Stimulated activated CD8-positive, alpha-beta memory T cell treated with anti-CD3 and anti-CD28 coated beads, Interleukin-15, amount 100 ng/mL, for 48 hours (primary cell): Measurements from ENCODE around the gene SRRT.
"Not testable (repeated sequence)": the region's sequence is repeated elsewhere in the genome, so short reads cannot be mapped to it uniquely, and the experiment has no call there.

Source experiments
- DNase-seq, 2 donors: peaks; one replicate each; pipeline ENCODE4 v3.0.0-alpha.2; 2020; ENCODE audit warnings: low read depth in 2 of 2

The SRRT gene

DNA sequence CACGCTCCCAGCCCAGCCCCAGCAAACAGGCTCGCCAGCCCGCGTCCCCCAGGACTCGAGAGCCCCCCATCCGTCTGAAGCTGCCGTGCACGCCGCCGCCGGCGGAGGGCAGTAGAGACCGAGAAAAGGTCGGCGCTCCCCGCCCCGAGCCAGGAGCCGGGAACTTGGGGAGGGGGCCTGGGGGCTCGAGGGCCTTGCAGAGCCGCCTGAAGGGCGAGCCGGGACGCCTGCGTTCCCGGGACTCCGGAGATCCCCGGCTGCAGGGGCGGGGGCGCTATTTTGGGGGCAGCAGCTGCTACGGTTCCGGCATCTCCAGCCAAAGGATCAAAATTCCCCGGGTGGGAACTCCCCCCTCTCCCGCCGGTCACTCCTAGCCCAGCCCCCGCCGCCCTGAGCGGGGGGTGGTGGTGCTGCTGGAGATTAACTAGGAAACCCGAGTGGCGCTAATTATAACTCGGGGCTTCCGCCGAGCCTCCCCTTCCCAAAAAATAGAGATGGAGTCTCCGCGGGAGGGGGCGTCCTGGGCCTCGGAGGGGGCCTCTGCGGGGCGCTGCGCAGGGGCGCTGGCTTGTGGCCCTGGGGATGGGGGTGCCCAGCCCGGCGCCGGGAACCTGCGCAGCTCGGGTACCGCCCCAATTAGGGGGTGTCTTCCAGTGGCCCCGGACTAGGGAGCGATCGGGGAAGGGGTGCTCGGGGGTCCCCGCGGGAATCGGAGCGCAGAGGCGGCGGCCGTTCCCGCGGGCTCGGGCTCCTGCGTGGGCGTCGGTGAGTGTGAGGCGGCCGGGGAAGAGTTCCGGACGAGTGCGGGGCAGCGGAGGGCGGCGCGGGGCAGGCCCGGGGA is 20.2 kb downstream of the SRRT start:
- DNase-seq = peak in 1 of 2 donors; percentile 36

DNA sequence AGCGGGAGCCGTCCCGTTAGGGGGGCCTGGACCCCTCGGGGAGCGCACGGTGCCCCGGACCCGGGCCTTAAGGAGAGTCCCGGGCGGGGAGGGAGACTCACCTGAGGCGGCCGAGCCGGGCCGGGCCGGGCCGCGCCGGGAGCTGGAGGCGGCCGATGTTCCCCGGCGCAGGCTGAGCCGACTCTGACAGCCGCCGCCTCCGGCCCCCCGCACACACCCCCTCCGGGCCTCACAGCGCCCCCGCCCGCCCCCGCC is 20.7 kb downstream of the SRRT start, which contains the start of gene ACHE:
Gene ACHE, minus strand, starts transcription at position 188 of the 255 bp plus-strand sequence. CDS start 1,656 bp downstream, outside the sequence.
- no peak for DNase-seq

DNA sequence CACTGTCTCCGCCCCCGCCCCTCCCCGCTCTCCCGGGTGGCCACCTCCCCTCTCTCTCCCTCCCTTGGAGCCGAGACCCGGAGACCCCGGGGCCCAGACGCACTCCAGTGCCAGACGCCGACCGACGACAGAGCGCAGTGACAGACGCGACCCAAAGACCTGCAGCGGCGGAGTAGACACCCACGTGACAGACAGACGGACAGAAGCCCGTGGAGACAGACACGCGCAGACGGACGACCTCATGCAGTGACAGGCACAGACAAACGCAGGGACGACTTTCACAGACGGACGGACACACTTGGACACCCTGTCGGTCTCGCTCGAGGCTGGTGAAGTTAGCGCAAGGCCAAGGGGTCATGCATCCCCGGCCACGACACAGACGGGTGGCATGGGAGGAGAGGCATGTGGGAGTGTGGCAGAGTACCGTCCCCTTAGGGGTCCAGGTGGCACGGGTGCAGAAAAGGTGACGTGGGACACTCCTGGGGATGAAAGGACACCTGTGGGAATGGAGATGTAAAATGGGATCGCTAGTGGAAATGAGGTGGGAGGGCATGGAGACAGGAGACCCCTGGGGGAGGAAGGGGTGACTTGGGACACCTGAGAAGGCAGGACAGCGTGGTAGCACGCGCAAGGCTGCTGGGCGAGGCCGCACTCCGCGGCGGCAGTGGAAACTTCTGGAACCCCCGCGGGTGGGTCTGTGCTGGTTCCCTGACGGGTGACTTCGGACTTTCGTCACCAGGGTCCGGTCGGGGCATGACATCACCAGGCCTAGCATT is 21.2 kb downstream of the SRRT start:
- no peak for DNase-seq

DNA sequence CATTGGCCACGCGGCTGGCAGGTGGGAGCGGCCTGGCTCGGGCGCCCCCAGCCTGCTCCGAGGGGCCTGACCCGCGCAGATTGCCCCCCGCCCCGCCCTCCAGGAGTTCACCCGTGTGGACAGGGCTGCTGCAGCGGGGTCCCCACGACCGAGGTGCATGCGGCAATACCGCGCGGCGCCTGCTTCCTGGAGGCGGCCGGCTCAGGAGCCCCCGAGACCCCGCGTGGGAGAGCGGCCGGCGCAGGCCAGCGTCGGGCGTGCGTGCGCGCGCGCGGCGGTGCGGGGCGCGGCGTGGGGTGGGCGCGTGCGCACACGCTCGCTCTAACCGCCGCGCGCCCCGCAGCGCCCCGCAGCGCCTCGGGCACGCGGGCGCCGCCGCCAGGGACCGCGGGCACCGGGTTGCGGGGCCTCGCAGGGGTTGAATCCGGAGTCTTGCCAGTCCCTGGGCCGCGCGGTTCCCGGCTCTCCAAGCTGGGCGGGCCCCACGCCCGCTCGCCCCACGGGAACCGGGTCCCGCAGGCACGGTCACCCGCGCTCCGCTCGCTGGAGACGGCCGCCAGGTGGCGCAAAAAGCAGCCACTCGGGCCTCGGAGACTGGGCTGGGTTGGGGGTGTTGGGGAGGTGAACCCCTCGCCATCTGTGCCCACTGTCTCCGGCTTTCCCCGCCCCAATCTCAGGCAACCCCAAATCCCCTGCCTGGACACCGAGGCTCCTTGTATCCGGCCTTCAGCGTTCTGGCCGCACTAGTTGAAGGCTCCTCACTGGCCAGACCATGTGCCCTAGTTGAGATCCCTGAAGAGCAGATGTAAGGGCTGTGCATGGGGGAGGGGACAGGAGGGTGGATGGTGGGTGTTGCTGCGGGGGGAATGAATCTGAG is 22.1 kb downstream of the SRRT start:
- no peak for DNase-seq

DNA sequence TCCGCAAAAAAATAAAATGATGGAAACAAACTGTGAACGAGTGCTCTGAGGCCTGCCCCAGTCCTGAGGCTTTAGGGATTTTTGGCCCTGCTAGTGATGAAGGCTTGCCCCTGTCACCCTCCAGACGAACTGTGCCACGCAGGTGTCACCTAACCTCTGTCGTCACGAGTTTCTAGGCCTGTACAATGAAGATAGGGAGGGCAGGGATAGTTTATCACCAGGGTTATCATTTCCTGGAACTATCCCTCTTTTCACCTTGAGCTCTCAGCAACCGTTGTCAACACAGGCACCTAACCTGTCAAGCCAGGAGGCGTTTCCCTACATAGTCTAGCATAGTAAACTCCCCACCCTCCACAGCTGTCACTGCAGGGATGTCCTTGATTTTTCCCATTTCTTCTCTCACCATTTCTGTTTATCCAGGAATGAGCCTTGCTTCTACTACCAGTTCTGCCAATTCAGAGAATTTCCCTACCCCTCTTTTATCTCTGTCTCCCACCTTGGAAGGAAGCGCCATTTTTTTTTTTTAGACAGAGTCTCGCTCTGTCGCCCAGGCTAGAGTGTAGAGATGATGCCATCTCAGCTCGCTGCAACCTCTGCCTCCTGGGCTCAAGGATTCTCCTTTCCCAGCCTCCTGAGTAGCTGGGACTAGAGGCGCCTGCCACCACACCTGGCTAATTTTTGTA is 23.0 kb downstream of the SRRT start:
- no peak for DNase-seq

DNA sequence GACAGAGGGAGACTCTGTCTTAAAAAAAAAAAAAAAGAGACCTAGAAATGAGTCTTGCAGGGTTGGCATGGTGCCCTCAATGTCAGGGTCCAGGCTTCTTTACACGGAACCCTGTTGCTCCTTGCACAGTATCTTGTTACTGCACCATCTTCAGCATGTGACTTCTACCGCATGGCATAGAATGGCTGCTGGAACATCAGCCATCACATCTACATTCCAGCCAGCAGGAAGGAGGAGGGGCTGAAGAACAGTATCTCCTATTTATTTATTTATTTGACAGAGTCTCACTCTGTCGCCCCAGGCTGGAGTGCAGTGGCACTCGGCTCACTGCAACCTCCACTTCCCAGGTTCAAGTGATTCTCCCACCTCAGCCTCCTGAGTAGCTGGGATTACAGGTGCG is 24.5 kb downstream of the SRRT start:
- no peak for DNase-seq

DNA sequence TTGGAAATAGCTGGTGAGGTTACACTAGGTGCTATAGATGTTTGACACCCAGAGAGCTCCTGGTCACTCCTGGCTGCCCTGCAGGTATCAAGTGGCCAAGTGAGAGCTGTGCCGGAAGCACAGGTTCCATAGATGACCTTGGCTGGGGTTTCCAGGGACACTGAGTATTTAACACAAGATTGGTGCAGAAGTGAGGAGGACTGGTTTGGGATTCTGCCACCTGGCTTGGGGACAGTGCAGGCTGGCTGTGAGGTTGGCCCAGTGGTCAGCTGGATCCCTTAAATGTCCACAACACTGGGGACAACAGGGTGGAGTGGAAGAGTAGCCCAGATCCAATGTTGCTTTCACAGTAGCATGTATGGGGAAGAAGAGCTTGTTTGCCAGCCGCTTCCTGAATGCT is 26.1 kb downstream of the SRRT start:
- DNase-seq = no peak

DNA sequence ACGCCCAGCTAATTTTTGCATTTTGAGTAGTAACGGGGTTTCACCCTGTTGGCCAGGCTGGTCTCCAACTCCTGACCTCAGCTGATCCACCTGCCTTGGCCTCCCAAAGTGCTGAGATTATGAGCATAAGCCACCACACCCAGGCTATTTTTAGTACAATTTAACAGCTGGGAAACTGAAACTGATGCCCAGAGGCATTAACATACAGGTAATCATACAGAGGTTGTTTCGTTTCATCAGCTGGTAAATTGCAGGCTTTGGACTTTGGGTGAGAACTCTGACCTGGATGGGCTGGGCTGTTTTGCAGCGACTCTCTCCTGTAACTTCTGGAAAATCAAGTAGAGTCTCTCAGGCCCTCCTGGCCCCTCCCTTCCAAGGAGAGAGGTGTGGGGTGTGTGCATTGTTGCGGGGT is 27.0 kb downstream of the SRRT start:
- no peak for DNase-seq

DNA sequence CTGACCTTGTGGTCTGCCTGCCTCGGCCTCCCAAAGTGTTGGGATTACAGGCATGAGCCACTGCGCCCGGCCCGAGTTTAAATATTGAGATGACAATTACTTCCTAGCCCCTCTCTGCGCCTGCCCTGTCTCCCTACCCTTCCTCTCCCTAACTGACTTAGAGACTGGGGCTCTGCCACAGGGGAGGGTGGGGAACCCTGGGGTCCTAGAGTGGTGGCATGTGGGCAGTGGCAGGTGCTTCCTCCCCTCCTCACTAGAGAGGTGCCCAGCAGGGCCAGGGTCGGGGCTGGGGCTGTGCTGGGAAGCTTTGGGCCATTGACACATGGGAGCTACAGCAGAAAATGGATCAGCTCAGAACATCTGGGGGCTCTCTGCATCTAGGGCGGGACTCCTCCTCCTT is 27.7 kb downstream of the SRRT start:
- DNase-seq = no peak

DNA sequence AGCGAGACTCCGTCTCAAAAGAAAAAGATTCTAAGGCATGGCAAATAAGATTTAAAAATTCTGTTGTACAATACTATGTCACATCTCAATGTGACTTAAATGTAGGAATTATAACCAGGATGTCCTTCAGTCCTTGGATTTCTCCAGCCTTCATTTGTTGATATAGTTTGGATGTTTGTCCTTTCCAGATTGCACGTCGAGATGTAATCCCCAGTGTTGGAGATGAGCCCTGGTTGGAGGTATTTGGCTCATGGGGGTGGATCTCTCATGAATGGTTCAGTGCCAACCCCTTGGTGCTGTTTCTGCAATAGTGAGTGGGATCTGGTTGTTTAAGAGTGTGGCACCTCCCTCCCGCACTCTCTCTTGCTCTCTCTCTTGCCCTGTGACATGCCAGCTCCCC is 33.6 kb downstream of the SRRT start:
- DNase-seq = no peak

DNA sequence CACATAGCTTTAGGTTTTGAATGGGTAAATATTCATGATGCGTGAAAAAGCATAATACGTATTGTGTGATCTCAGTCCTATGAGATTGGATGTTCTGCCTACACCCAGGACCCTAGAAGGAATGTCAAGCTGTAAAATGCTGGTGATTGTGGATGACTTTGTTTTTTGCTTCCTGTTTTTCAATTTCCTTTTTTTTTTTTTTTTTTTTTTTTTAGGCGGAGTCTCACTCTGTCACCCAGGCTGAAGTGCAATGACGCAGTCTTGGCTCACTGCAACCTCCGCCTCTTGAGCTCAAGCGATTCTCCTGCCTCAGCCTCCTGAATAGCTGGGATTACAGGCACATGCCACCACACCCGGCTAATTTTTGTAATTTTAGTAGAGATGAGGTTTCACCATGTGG is 35.5 kb downstream of the SRRT start:
- DNase-seq = not testable (repeated sequence)

DNA sequence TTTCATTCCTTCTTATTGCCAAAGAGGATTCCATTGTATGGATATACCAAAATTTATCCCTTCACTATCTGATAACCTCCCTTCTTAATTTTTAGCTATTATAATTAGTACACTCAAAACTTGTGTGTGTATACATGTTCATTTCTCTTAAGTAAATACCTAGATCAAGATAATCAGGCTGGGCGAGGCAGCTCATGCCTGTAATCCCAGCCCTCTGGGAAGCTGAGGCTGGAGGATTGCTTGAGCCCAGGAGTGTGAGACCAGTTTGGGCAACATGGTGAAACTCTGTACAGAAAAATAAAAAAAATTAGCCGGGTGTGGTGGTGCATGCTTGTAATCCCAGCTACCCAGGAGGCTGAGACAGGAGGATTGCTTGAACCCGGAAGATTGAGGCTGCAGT is 36.6 kb downstream of the SRRT start:
- DNase-seq = no peak

DNA sequence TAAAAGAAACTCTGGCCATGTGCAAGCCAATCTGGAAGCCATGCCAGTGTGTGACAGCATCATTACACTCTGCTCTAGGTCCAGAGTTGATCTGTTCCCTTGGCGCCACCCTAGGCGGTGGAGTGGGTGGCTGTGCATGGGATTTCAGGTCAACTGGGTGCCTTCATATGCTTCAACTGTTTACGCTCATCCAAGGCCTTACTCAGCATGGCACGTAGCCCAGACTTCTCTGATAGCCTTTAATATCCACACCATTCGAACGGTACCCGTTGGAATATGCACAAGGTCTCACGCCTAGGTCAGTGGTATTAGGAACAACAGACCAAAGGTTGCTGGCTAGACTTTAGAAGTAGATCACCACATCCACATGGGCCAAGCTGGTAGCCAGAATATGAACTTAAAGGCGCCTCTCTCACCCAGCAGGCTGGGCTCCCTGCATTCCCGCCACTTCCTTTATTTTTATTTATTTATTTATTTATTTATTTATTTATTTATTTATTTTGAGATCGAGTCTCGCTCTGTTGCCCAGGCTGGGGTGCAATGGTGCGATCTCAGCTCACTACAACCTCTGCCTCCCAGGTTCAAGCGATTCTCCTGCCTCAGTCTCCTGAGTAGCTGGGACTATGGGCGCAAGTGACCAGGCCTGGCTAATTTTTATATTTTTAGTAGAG is 39.4 kb downstream of the SRRT start:
- DNase-seq = no peak

DNA sequence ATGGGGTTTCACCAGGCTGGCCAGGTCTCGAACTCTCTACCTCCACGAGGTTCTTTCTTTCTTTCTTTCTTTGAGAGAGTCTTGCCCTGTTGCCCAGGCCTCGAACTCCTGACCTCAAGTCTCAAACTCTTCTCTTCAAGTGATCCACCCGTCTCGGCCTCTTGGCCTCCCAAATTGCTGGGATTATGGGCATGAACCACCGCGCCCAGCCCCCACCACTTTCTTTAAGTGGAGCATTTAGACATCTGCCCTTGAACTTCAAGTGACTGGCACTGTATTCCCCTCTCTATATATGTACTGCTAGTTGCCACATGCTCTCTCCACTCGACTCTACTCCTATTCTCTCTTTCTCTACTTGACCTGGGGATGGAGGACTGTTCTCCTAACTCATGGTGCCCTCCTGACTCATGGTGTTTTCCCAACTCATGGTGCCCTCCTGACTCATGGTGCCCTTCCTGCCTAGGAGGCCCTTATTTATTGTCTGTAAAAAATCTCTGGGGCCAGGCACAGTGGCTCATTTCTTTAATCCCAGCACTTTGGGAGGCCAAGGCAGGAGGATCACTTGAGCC is 40.1 kb downstream of the SRRT start:
- no peak for DNase-seq

DNA sequence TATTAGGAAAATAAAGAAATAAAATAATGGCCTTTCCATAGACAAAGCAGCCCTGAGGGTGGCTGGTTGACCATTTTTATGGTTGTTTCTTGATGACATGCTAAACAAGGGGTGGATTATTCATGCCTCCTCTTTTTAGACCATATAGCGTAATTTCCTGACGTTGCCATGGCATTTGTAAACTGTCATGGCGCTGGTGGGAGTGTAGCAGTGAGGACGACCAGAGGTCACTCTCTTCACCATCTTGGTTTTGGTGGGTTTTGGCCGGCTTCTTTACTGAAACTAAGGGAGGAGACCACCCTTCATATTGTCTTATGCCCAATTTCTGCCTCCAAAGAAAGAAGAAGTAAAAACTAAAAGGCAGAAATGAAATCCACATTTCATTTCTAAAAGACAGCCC is 44.4 kb downstream of the SRRT start:
- DNase-seq = not testable (repeated sequence)

DNA sequence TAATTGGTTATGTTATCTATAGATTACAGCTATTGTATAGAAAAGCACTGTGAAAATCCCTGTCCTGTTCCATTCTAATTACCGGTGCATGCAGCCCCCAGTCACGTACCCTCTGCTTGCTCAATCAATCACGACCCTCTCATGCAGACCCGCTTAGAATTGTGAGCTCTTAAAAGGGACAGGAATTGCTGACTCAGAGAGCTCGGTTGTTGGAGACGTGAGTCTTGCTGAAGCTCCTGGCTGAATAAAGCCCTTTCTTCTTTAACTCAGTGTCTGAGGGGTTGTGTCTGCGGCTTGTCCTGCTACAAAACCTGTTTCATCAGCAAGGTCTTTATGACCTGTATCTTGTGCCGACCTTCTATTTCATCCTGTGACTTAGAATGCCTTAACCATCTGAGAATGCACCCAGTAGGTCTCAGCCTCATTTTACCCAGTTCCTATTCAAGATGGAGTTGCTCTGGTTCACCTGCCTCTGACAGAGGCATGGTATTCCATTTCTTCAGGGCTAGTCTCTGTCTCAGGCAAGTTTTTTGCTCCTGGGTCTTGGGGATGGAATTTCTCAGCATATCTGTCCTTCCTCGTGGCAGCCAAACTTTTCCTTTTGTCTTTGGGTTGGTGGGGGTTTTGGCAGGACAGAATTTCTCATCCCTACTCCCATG is 45.0 kb downstream of the SRRT start:
- DNase-seq = not testable (repeated sequence)

DNA sequence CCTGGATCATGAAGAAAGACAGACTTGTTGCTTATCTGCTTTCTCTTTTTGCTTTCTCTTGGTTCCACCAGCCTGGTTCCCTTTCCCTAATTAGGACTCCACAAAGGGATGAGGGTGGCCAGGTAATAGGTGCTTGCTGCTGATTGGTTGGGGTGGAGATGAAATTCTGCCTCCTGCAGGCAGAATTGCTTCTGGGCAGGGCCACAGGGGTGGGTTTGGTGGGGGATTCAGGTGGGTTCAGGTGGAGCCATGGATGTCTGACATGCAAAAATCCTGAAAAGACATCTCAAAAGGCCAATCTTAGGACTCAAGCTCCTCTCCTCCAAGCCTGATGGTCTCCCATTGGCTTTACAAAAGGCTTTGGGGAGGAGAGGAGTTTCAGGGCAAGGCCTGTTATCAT is 46.1 kb downstream of the SRRT start:
- DNase-seq = no peak

DNA sequence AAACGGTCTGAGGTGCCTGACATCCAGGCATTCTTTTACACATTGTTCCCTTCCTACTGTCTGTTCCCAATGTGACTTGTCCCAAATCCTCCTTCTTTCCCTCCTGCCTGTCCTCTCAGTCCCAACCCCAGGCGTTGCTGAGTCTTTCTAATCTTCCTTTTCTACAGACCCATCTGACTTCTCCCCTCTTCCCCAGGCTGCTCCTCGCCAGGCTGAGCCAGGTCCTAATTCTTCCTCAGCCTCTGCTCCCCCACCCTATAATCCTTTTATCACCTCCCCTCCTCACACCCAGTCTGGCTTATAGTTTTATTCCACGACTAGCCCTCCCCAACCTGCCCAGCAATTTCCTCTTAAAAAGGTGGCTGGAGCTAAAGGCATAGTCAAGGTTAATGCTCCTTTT is 48.7 kb downstream of the SRRT start:
- not testable (repeated sequence) for DNase-seq

DNA sequence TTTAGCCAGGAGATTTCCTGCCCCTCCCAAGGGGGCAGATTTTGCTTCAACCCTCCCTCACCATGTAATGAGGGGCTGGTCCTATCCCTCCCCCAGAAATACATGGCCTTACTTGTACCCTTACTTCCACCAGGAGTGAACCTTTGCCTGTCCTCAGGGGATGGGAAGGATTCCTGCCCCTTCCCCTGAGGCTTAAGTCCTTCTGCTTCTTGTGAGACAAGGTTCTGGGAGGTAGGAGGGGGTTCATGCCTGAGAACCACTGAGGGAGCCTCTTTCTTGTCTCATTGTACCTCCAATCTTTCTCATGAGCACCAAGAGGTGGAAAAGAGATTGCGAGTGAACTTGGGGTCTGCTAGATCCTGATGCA is 54.9 kb downstream of the SRRT start:
- DNase-seq = no peak

DNA sequence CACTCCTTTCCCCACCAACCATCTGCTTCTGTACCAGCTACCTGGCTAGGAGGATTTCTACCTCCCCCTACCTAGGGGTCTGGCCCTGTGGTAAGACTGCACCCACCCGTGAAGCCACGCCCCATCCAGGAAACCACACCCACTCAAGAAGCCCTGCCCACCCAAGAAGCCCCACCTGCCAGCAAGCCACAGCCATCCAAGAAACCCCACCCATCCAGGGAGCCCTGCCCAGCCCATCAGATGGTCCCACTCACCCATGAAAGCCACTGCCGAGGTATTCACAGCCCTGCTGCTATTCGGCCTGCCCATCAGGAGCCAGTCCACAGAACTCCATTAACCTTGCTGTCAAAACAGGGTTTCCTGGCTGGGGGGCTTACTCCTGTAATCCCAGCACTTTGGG is 58.8 kb downstream of the SRRT start:
- DNase-seq = no peak
